GM19351 (cell line): ENCODE data around the gene ECSCR.
"Not testable (repeated sequence)": the region's sequence is repeated elsewhere in the genome, so short reads cannot be mapped to it uniquely, and the experiment has no call there.

Experiments used
- ATAC-seq: cut with Tn5 transposase; IDR thresholded peaks from one replicate; pipeline ENCODE4 v1.9.1; 2021; ENCODE audit warnings: mild to moderate bottlenecking, moderate library complexity; ENCODE audit not compliant: unreplicated experiment

The ECSCR gene

DNA sequence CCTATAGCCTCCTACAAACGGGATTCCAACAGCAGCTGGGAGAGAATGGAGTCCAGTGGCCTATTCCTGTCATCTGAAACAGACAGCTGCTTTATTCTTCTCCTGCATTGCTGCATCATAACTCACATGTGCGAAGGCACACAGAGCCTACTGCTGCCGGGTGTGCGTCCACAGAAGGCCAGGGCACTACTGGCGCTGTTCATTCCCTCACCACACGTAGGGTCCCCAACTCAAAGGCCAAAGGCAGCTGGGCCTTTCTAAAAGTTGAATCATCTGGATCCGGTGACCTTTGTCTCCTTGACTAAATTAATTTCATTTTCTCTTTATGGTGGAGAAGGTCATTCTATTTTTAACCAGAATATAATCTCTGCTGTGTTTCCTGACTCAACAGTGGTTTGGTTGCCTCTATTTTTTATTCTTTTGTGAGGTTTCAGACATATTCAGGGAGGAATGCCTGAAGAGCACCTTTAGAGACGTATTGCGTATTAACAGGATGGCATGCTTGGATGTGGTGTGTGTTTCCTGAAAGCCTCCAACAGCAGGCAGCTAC is 47.9 kb downstream of the ECSCR start:
- no peak for ATAC-seq

DNA sequence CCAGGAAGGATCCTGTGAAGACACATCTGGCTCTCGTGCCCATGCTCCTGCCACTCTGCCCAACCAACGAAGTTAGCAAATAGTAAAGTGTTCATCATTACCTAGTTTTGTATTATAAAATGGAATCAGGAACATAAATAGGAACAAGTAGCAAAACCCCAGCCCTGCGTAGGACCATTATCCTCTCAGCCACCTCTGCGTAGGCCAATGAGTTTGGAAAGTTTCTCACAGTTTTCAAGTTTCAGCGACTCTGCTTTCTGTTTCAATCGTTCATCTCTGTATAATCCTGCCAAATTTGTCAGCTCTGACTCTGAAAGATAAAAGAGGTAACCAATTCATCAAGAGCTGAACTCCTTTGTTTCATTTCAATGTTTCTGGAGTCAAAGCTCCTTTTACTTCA is 48.6 kb downstream of the ECSCR start:
- ATAC-seq = no peak

GRCh38 chr5:139413153-139413552 is 49.4 kb downstream of the ECSCR start:
- no peak for ATAC-seq

GRCh38 chr5:139410993-139411828 is 51.3 kb downstream of the ECSCR start:
- no peak for ATAC-seq

DNA sequence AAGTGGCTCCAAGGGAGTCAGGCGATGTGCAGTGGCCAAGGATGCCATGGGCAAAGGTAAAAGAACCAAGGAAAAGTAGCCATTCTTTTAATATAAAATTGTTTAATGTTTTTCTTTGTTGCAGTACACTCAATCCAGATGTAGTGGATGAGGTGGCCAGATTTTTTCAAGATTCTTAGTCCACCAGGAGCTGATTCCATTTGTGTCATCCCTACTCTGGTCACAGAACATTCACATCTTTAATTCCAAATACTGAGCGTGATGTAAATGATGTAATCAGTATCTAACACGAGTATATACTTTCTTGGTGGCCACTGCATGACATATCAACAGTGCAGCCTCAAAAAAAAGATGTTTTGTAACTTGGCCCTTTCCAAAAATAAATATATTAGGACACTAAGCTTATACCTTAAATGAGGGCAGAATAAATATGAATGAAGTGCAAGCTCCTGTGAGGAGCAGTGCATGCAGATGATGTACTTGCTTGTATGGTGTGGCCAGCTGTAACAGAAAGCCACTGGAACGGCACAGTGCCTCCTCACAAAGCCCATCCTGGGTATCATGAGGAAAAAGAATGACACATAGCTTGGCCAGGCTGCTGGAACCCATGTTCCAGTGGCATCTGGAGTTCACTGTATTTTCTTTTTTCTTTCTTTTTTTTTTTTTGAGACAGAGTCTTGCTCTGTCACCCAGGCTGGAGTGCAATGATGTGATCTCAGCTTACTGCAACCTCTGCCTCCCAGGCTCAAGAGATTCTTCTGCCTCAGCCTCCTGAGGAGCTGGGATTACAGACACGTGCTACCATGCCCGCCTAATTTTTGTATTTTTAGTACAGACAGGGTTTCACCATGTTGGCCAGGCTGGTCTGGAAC is 52.2 kb downstream of the ECSCR start:
- ATAC-seq = no peak

GRCh38 chr5:139409116-139409515 is 53.4 kb downstream of the ECSCR start:
- ATAC-seq = not testable (repeated sequence)

GRCh38 chr5:139408191-139408590 is 54.4 kb downstream of the ECSCR start:
- no peak for ATAC-seq

DNA sequence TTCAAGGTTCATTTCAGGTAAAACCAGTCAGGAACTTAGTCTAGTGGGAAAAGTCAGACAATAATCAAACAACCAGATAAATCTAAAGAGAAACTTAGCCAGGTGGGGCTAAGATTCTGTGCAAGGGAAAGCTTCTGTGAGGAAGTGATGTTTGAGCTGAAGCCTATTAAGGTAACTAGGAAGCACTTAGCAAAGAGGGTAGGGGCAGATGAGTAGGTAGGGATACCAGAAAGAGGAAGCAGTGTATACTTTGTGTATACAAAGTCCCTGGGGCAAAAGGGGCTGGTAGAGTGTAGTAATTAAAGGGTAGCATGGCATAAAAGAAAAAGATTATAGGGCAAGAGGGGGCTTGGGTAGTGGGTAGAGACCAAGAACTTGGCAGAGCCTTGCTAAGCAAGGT is 55.0 kb downstream of the ECSCR start:
- no peak for ATAC-seq

- no peak for ATAC-seq
Observed at GRCh38 chr5:139406963-139407362, 55.6 kb downstream of the ECSCR start.

- no peak for ATAC-seq
Observed at GRCh38 chr5:139404484-139404840, 58.1 kb downstream of the ECSCR start.

GRCh38 chr5:139403787-139404483 is 58.6 kb downstream of the ECSCR start, which contains the start of gene SPATA24:
Gene SPATA24, minus strand, starts transcription at chr5:139404089. Its CDS starts 29 bp downstream, at chr5:139404060.
- peak; percentile 74 for ATAC-seq

DNA sequence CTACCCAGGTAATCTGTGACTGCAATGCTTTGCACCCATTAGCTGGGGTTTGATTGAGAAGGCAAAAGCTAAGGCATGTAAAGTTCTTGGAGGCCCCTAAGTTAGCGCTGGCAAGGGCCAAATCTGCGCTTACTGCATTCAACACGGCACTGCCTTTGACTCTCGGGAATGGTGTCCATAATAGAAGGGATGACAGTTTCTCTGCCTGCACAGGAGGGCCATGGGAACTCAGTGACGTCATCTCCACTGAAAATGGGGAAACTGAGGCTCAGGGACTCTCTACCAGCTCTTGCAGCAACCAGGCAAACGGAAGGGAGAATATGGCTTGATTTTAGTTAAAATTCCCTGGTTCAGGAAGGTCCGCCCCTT is 59.1 kb downstream of the ECSCR start:
- ATAC-seq = no peak

DNA sequence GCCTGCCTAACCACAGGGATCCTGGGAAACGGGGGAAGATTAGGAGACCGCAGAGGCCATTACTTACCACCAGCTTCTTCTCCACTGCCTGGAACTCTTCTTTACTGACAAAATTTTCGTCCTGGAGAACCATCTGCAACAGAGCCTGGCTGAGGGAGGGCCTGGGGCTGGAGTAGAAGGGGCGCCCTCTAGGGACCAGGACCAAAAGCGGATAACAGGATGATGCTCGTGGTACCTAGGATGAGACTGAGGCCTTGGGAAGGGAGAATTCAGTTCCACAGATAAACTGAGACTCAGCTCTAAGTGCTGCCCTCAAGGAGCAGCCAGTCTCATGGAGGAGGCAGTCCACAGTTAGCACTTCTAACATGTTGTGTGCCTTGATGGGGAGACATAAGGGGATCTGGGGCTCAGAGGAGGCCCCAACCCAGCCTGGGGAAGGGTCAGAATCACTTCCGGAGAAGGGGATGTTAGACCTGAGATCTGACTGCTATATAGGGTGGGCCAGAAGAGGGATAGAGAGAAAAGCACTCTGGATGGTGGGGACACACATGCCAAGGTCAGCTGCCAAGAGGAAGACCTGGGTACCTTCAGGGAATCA is 59.9 kb downstream of the ECSCR start:
- no peak for ATAC-seq

DNA sequence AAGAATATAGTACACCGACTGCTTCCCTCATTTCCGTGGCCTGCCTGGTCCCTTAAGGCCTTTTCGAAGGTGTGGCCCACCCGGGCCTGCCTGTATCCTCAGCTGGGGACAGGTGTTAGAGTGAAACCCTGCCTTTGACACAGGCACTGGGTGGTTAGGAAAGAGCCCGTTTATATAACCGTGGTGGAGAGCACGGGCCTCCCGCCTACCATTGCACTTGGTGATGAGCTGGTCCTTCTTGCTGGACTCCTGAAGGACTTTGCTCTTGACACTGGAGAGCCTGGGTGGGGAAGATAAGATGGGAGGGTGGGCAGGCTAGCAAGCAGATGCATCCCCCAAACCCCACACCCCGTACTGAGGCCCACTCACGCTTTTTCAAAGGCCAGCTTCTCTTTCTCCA is 61.0 kb downstream of the ECSCR start:
- no peak for ATAC-seq

- ATAC-seq = peak; percentile 27
Observed at GRCh38 chr5:139399501-139400121, 62.9 kb downstream of the ECSCR start.
